Neural progenitor cell (in vitro differentiated cells): ENCODE measurements around the gene SPOCK1.

Experiments
- CTCF ChIP-seq: fragments of 200-600 bp; sonication (generic); IDR thresholded peaks from 2 replicates; pipeline ENCODE4 v1.5.1; 2017; ENCODE audit warnings: antibody characterized with exemption, mild to moderate bottlenecking
- EZH2 ChIP-seq: fragments of 200-600 bp; sonication (generic); IDR thresholded peaks from 2 replicates; pipeline ENCODE4 v1.6.1; 2017; ENCODE audit warnings: antibody characterized with exemption, mild to moderate bottlenecking, moderate library complexity
- EZH2phosphoT487 ChIP-seq: fragments of 200-600 bp; sonication (generic); IDR thresholded peaks from 2 replicates; pipeline ENCODE4 v1.6.1; 2017; ENCODE audit warnings: antibody characterized with exemption

GRCh38 chr5:137215780-137216179 lies 283.3 kb downstream of the SPOCK1 start:
- TF ChIP-seq EZH2phosphoT487 (no peak), CTCF (no peak), EZH2 (no peak)
